Liver (tissue), 9 donors: Measurements from ENCODE around the gene PDZD2. TPM values are rescaled to one million over a fixed set of nuclear protein-coding genes. Genes with fewer than 3 reads are reported as not detected.

ENCODE experiments used
- DNase-seq: peaks from one replicate; pipeline ENCODE4 v3.0.0-alpha.2; 2017; ENCODE audit warnings: low spot score
- H3K27ac ChIP-seq, 2 donors: one replicate each; pipeline ENCODE4 v1.7.0; 2013; ENCODE audit warnings: inconsistent platforms in 2 of 2, low read length in 2 of 2, control low read depth in 1 of 2, low read depth in 1 of 2, mild to moderate bottlenecking in 1 of 2
- H3K27me3 ChIP-seq, 4 donors: one replicate each; pipeline versions ENCODE4 v1.6.1 to v1.7.0; 2013; ENCODE audit warnings: low read length in 3 of 4, inconsistent platforms in 1 of 4, mild to moderate bottlenecking in 1 of 4, moderate library complexity in 1 of 4; ENCODE audit not compliant: control insufficient read depth in 4 of 4, insufficient read depth in 4 of 4
- H3K36me3 ChIP-seq, 4 donors: one replicate each; pipeline versions ENCODE4 v1.6.1 to v1.7.0; 2013; ENCODE audit warnings: low read length in 3 of 4, mild to moderate bottlenecking in 3 of 4, low read depth in 1 of 4, moderate library complexity in 1 of 4; ENCODE audit not compliant: control insufficient read depth in 4 of 4, insufficient read depth in 3 of 4
- H3K4me1 ChIP-seq, 4 donors: one replicate each; pipeline versions ENCODE4 v1.6.1 to v1.7.0; 2013; ENCODE audit warnings: low read length in 3 of 4, mild to moderate bottlenecking in 3 of 4, moderate library complexity in 1 of 4; ENCODE audit not compliant: control insufficient read depth in 4 of 4, insufficient read depth in 4 of 4
- H3K4me3 ChIP-seq, 3 donors: one replicate each; pipeline versions ENCODE4 v1.6.1 to v1.7.0; 2013; ENCODE audit warnings: low read length in 3 of 3, control low read depth in 1 of 3, low read depth in 1 of 3, mild to moderate bottlenecking in 1 of 3
- H3K9ac ChIP-seq, 2 donors: one replicate each; pipeline ENCODE4 v1.7.0; 2013; ENCODE audit warnings: low read length in 2 of 2, mild to moderate bottlenecking in 2 of 2, moderate library complexity in 2 of 2, control low read depth in 1 of 2, low read depth in 1 of 2
- H3K9me3 ChIP-seq, 4 donors: one replicate each; pipeline versions ENCODE4 v1.6.1 to v1.7.0; 2013; ENCODE audit warnings: low read length in 3 of 4; ENCODE audit not compliant: control insufficient read depth in 4 of 4
- ATF3 ChIP-seq: IDR thresholded peaks from 2 replicates; pipeline ENCODE4 v1.6.1; 2016; ENCODE audit warnings: antibody characterized with exemption
- CTCF ChIP-seq: fragments of 150-350 bp; IDR thresholded peaks from 2 replicates; pipeline ENCODE4 v1.5.1; 2017; ENCODE audit warnings: improper control_type of control experiment, low read depth, low read length; ENCODE audit not compliant: missing input control
- EGR1 ChIP-seq, 2 donors: IDR thresholded peaks; 2 replicates each; pipeline ENCODE4 v1.6.1; 2016 to 2018; ENCODE audit warnings: antibody characterized with exemption in 2 of 2, low read depth in 2 of 2
- FOXA1 ChIP-seq: IDR thresholded peaks from 2 replicates; pipeline ENCODE4 v1.6.1; 2016; ENCODE audit warnings: antibody characterized with exemption
- FOXA2 ChIP-seq: IDR thresholded peaks from 2 replicates; pipeline ENCODE4 v1.6.1; 2016; ENCODE audit warnings: antibody characterized with exemption
- GABPA ChIP-seq, 2 donors: IDR thresholded peaks in 1 of 2; conservative IDR thresholded peaks in 1 of 2; 2 replicates each; pipeline ENCODE4 v1.6.1; 2016; ENCODE audit warnings: antibody characterized with exemption in 2 of 2, mild to moderate bottlenecking in 1 of 2, moderate library complexity in 1 of 2
- HNF4A ChIP-seq, 2 donors: conservative IDR thresholded peaks; 2 replicates each; pipeline ENCODE4 v1.6.1; 2016; ENCODE audit warnings: antibody characterized with exemption in 2 of 2, mild to moderate bottlenecking in 2 of 2
- HNF4G ChIP-seq: IDR thresholded peaks from 2 replicates; pipeline ENCODE4 v1.6.1; 2016; ENCODE audit warnings: antibody characterized with exemption
- JUND ChIP-seq, 2 donors: IDR thresholded peaks; 2 replicates each; pipeline ENCODE4 v1.6.1; 2016; ENCODE audit warnings: antibody characterized with exemption in 2 of 2
- NR2F2 ChIP-seq: IDR thresholded peaks from 2 replicates; pipeline ENCODE4 v1.6.1; 2016; ENCODE audit warnings: antibody characterized with exemption
- REST ChIP-seq: IDR thresholded peaks from 2 replicates; pipeline ENCODE4 v1.6.1; 2016; ENCODE audit warnings: antibody characterized with exemption, mild to moderate bottlenecking
- RXRA ChIP-seq, 2 donors: IDR thresholded peaks; 2 replicates each; pipeline ENCODE4 v1.6.1; 2017 to 2018; ENCODE audit warnings: antibody characterized with exemption in 2 of 2, mild to moderate bottlenecking in 1 of 2
- SP1 ChIP-seq: IDR thresholded peaks from 2 replicates; pipeline ENCODE4 v1.6.1; 2018; ENCODE audit warnings: antibody characterized with exemption, mild to moderate bottlenecking
- ZBTB33 ChIP-seq: IDR thresholded peaks from 2 replicates; pipeline ENCODE4 v1.6.1; 2016; ENCODE audit warnings: antibody characterized with exemption
- WGBS: extraction: QIAGEN DNeasy Blood & Tissue Kit; methylation state at CpG from one replicate; pipeline ENCODE4 v1.1.7; 2013; 5-methylcytosine and 5-hydroxymethylcytosine counted together
- polyA plus RNA-seq, 2 donors: library from polyadenylated mRNA; stranded (reverse) in 1 of 2; unstranded in 1 of 2; fragments of 200-250 nt in 1 of 2; fragments of >200 nt in 1 of 2; fragmentation: Nextera tagmentation in 1 of 2; extraction: Ambion mirVana in 1 of 2; gene quantifications; one replicate each; pipeline versions ENCODE4 v1.2.1 to v1.2.3, GENCODE V29; 2013 to 2015
- total RNA-seq, 2 donors: library from RNA; depleted of rRNA; stranded (reverse); fragments of >200 nt; gene quantifications; one replicate each; pipeline ENCODE4 v1.2.3, GENCODE V29; 2014
- donor health status: healthy.
- donor health status: healthy.
- donor health status: healthy.
- donor health status: healthy.
- donor health status: healthy.

Gene PDZD2
- total and polyA plus RNA-seq, 4 donors = 0.27 to 1.1 (median 0.54) TPM

GRCh38 chr5:32030686-32031085, 391.8 kb downstream of the PDZD2 start:
- no peaks in the 10 kb centered on the region for H3K36me3 ChIP-seq
- DNase-seq = no peak
- no peaks in the 10 kb centered on the region for H3K9me3 ChIP-seq
- 82% methylated on average over 5 of the region's 5 CpGs for WGBS
- no peak overlapping the region for H3K4me3 ChIP-seq
- H3K9ac ChIP-seq = no peak overlapping the region
- H3K27ac ChIP-seq = no peak overlapping the region
- no peaks in the 10 kb centered on the region for H3K4me1 ChIP-seq
- no peak for TF ChIP-seq CTCF
- TF ChIP-seq RXRA (IDR thresholded peaks at IDR 0.05) = peak in 1 of 2 donors; percentile 27
- no peaks in the 10 kb centered on the region for H3K27me3 ChIP-seq

GRCh38 chr5:32031089-32031488, 392.2 kb downstream of the PDZD2 start:
- TF ChIP-seq NR2F2 (no peak), JUND (IDR thresholded peaks at IDR 0.05) (no peak), EGR1 (IDR thresholded peaks at IDR 0.05; ENCODE audit: low read depth in 2 of 2) (no peak), GABPA (IDR thresholded peaks at IDR 0.05 in 1 of 2, conservative IDR thresholded peaks at IDR 0.05 in 1 of 2) (no peak), ATF3 (no peak), ZBTB33 (no peak), HNF4G (no peak), SP1 (no peak), FOXA1 (no peak), RXRA (IDR thresholded peaks at IDR 0.05) (no peak), REST (no peak), FOXA2 (no peak), CTCF (no peak), HNF4A (conservative IDR thresholded peaks at IDR 0.05) (no peak)
- H3K9me3 ChIP-seq = no peaks in the 10 kb centered on the region
- H3K4me1 ChIP-seq = no peaks in the 10 kb centered on the region
- no peaks in the 10 kb centered on the region for H3K27me3 ChIP-seq
- no peak overlapping the region for H3K9ac ChIP-seq
- no peaks in the 10 kb centered on the region for H3K36me3 ChIP-seq
- DNase-seq = no peak
- H3K4me3 ChIP-seq = no peak overlapping the region
- WGBS = 86% methylated on average over 4 of the region's 4 CpGs
- H3K27ac ChIP-seq = no peak overlapping the region
